A673 (cell line): ENCODE measurements around the gene ST6GALNAC3.

Experiments used
- CTCF ChIP-seq: fragments of 300-800, 200-600 bp; sonication (generic); conservative IDR thresholded peaks from 2 replicates; pipeline ENCODE4 v1.5.1; 2017; ENCODE audit warnings: low read depth, mild to moderate bottlenecking, antibody characterized with exemption, low read length, moderate library complexity, mixed read lengths
- EZH2 ChIP-seq: fragments of 200-600 bp; sonication (generic); IDR thresholded peaks from 2 replicates; pipeline ENCODE4 v1.6.1; 2017; ENCODE audit warnings: borderline replicate concordance, low read depth, mild to moderate bottlenecking, mixed read lengths, antibody characterized with exemption, low read length; ENCODE audit not compliant: poor library complexity, severe bottlenecking

GRCh38 chr1:76158126-76158525 lies 83.6 kb downstream of the ST6GALNAC3 start:
- TF ChIP-seq CTCF, result no peak
- no peak for TF ChIP-seq EZH2
